HepG2 (cell line): ENCODE results near the gene PRKCE. TPM values are rescaled to one million over a fixed set of nuclear protein-coding genes. Genes with fewer than 3 reads are reported as not detected.

Source experiments
- CEBPB ChIP-seq: IDR thresholded peaks from 2 replicates; pipeline ENCODE4 v1.6.1; 2011; ENCODE audit warnings: low read depth, low read length, improper control_type of control experiment, borderline replicate concordance
- HOXA5 ChIP-seq: sonication (generic); formaldehyde crosslinking; IDR thresholded peaks from 2 replicates; pipeline ENCODE4 v1.4.0; 2020; ENCODE audit warnings: missing genetic modification reagents
- LCORL ChIP-seq, 2 experiments: fragments of 450-650 bp in 1 of 2; sonication (generic) in 1 of 2; formaldehyde crosslinking in 1 of 2; IDR thresholded peaks; 2 replicates each; pipeline versions ENCODE4 v1.5.0 to v1.6.1; 2017 to 2020; ENCODE audit warnings: antibody characterized with exemption in 1 of 2, missing genetic modification reagents in 1 of 2
- SMAD9 ChIP-seq: sonication (generic); formaldehyde crosslinking; IDR thresholded peaks from 2 replicates; pipeline ENCODE4 v1.5.1; 2020; ENCODE audit warnings: mild to moderate bottlenecking, missing genetic modification reagents
- SPEN ChIP-seq: sonication (generic); formaldehyde crosslinking; IDR thresholded peaks from 2 replicates; pipeline ENCODE4 v1.5.1; 2020; ENCODE audit warnings: low read depth, mild to moderate bottlenecking, missing genetic modification reagents
- WIZ ChIP-seq: sonication (generic); formaldehyde crosslinking; IDR thresholded peaks from 2 replicates; pipeline ENCODE4 v1.5.1; 2020; ENCODE audit warnings: mild to moderate bottlenecking, missing genetic modification reagents
- XRCC5 ChIP-seq: fragments of 200-400 bp; formaldehyde crosslinking; optimal IDR thresholded peaks from 2 replicates; pipeline ENCODE3; 2017; ENCODE audit warnings: mild to moderate bottlenecking, low read length
- ZBTB21 ChIP-seq: sonication (generic); formaldehyde crosslinking; IDR thresholded peaks from 2 replicates; pipeline ENCODE4 v1.4.0; 2020; ENCODE audit warnings: missing genetic modification reagents
- ZNF577 ChIP-seq: sonication (generic); formaldehyde crosslinking; IDR thresholded peaks from 2 replicates; pipeline ENCODE4 v1.4.0; 2020; ENCODE audit warnings: mild to moderate bottlenecking, low read depth, missing genetic modification reagents, borderline replicate concordance
- ZNF883 ChIP-seq: sonication (generic); formaldehyde crosslinking; IDR thresholded peaks from 2 replicates; pipeline ENCODE4 v1.5.1; 2020; ENCODE audit warnings: mild to moderate bottlenecking, missing genetic modification reagents; ENCODE audit errors: not compliant biosample characterization
- polyA plus RNA-seq, 8 experiments: library from polyadenylated mRNA; depleted of rRNA in 3 of 8; stranded (reverse) in 7 of 8; unstranded in 1 of 8; fragments of >200 nt; fragmentation: Illumina TruSeq in 4 of 8; extraction: Trizol in 4 of 8; gene quantifications; 2 replicates each; pipeline versions ENCODE4 v1.2.1 to v1.2.3, GENCODE V29; 2011 to 2016; ENCODE audit warnings: low read depth in 4 of 8, missing spikeins in 1 of 8, mixed read lengths in 1 of 8; ENCODE audit not compliant: insufficient read depth in 1 of 8
- total RNA-seq, 5 experiments: library from RNA; depleted of rRNA; stranded (reverse); fragments of >200 nt; fragmentation: Illumina TruSeq; extraction: Trizol; gene quantifications; 2 replicates each; pipeline ENCODE4 v1.2.3, GENCODE V29; 2016; ENCODE audit warnings: low read depth in 1 of 5
- TF ChIP-seq, protein P1 (sequence below): sonication (generic); formaldehyde crosslinking; IDR thresholded peaks from one replicate; pipeline ENCODE4 v1.5.1; 2020; ENCODE audit warnings: mild to moderate bottlenecking, missing genetic modification reagents; ENCODE audit errors: not compliant biosample characterization
- TF ChIP-seq, protein P2 (sequence below): sonication (generic); formaldehyde crosslinking; IDR thresholded peaks from 2 replicates; pipeline ENCODE4 v1.8.0; 2022; ENCODE audit warnings: low read depth, missing genetic modification reagents
- TF ChIP-seq, protein P3 (sequence below), 2 experiments: sonication (generic) in 1 of 2; formaldehyde crosslinking in 1 of 2; IDR thresholded peaks; 2 replicates each; pipeline versions ENCODE4 v1.4.0 to v1.6.1; 2016 to 2020; ENCODE audit warnings: borderline replicate concordance in 1 of 2, low read depth in 1 of 2, mild to moderate bottlenecking in 1 of 2, missing genetic modification reagents in 1 of 2

PRKCE gene
- total and polyA plus RNA-seq, 2 of the 13 experiments (the other 11 are each of a cell fraction or from before 2014, with no cell fraction given): 1.0 to 3.9 TPM

DNA sequence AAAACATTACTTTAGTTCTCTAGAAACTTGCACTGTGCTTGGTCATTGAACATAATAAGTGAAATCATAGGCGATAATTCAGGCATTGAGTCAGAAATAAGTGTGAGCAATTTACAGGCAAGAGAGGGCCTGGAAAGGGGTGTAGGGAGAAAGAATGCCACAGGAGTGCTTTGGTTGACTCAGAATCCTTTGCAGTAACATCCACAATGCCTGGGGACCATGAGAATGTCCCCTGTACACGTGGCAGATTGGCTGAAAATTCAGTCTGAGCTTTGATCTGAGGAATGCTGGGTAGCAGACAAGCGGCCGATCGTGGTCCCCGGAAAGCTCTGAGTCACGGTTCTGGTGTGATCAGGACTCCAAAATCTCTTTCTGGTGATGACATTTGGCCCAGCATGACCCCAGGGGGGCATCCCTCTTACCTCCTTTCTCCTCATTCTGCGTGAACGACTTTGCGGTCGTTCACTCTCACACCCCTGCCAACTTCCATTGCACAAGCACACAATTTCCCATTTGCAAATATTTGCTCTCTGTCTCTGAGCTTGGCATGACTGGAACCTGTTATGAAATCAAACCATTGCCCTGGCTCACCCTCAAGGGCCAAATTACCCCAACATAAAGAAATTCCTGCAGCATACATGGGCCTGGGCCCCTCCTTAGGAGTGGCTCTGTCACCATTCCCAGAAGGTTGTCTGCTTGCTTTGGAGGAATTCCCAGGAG is 340.7 kb downstream of the PRKCE start (continued):
- TF ChIP-seq, protein P1, sequence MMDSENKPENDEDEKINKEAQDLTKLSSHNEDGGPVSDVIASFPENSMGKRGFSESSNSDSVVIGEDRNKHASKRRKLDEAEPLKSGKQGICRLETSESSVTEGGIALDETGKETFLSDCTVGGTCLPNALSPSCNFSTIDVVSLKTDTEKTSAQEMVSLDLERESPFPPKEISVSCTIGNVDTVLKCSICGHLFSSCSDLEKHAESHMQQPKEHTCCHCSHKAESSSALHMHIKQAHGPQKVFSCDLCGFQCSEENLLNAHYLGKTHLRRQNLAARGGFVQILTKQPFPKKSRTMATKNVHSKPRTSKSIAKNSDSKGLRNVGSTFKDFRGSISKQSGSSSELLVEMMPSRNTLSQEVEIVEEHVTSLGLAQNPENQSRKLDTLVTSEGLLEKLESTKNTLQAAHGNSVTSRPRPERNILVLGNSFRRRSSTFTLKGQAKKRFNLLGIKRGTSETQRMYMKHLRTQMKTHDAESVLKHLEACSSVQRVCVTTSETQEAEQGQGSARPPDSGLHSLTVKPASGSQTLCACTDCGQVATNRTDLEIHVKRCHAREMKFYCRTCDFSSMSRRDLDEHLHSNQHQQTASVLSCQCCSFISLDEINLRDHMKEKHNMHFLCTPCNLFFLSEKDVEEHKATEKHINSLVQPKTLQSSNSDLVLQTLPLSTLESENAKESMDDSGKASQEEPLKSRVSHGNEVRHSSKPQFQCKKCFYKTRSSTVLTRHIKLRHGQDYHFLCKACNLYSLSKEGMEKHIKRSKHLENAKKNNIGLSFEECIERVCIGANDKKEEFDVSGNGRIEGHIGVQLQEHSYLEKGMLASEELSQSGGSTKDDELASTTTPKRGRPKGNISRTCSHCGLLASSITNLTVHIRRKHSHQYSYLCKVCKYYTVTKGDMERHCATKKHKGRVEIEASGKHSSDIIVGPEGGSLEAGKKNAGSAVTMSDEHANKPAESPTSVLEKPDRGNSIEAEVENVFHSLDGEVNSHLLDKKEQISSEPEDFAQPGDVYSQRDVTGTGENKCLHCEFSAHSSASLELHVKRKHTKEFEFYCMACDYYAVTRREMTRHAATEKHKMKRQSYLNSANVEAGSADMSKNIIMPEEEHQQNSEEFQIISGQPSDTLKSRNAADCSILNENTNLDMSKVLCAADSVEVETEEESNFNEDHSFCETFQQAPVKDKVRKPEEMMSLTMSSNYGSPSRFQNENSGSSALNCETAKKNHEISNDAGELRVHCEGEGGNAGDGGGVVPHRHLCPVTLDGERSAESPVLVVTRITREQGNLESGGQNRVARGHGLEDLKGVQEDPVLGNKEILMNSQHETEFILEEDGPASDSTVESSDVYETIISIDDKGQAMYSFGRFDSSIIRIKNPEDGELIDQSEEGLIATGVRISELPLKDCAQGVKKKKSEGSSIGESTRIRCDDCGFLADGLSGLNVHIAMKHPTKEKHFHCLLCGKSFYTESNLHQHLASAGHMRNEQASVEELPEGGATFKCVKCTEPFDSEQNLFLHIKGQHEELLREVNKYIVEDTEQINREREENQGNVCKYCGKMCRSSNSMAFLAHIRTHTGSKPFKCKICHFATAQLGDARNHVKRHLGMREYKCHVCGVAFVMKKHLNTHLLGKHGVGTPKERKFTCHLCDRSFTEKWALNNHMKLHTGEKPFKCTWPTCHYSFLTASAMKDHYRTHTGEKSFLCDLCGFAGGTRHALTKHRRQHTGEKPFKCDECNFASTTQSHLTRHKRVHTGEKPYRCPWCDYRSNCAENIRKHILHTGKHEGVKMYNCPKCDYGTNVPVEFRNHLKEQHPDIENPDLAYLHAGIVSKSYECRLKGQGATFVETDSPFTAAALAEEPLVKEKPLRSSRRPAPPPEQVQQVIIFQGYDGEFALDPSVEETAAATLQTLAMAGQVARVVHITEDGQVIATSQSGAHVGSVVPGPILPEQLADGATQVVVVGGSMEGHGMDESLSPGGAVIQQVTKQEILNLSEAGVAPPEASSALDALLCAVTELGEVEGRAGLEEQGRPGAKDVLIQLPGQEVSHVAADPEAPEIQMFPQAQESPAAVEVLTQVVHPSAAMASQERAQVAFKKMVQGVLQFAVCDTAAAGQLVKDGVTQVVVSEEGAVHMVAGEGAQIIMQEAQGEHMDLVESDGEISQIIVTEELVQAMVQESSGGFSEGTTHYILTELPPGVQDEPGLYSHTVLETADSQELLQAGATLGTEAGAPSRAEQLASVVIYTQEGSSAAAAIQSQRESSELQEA (CRISPR knock-in tag): no peak
- TF ChIP-seq, protein P2, sequence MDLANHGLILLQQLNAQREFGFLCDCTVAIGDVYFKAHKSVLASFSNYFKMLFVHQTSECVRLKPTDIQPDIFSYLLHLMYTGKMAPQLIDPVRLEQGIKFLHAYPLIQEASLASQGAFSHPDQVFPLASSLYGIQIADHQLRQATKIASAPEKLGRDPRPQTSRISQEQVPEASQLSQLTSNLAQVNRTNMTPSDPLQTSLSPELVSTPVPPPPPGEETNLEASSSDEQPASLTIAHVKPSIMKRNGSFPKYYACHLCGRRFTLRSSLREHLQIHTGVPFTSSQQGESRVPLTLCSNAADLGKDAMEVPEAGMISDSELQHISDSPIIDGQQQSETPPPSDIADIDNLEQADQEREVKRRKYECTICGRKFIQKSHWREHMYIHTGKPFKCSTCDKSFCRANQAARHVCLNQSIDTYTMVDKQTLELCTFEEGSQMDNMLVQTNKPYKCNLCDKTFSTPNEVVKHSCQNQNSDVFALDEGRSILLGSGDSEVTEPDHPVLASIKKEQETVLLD (CRISPR knock-in tag): no peak
- TF ChIP-seq ZNF883 (CRISPR knock-in tag) (no peak), ZNF577 (CRISPR knock-in tag) (no peak), CEBPB (peak; percentile 98), WIZ (no peak), ZBTB21 (CRISPR knock-in tag) (no peak), SPEN (CRISPR knock-in tag) (peak; percentile 51; the same call in 1 of the 2 replicates), SMAD9 (CRISPR knock-in tag) (0 out of 2 replicates have a peak, but pooled peaks have one; percentile 9), XRCC5 (peak; percentile 73), LCORL (IDR thresholded peaks at IDR 0.05) (peak; percentile 91), LCORL (CRISPR knock-in tag; IDR thresholded peaks at IDR 0.05) (peak; percentile 94), HOXA5 (CRISPR knock-in tag) (peak; percentile 87)
- TF ChIP-seq, protein P3, sequence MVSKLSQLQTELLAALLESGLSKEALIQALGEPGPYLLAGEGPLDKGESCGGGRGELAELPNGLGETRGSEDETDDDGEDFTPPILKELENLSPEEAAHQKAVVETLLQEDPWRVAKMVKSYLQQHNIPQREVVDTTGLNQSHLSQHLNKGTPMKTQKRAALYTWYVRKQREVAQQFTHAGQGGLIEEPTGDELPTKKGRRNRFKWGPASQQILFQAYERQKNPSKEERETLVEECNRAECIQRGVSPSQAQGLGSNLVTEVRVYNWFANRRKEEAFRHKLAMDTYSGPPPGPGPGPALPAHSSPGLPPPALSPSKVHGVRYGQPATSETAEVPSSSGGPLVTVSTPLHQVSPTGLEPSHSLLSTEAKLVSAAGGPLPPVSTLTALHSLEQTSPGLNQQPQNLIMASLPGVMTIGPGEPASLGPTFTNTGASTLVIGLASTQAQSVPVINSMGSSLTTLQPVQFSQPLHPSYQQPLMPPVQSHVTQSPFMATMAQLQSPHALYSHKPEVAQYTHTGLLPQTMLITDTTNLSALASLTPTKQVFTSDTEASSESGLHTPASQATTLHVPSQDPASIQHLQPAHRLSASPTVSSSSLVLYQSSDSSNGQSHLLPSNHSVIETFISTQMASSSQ (IDR thresholded peaks at IDR 0.05; ENCODE audit: low read depth): no peak
- TF ChIP-seq, protein P3 (CRISPR knock-in tag; IDR thresholded peaks at IDR 0.05; ENCODE audit: borderline replicate concordance): peak; percentile 79; the same call in 1 of the 2 replicates
